Endodermal cell (in vitro differentiated cells): ENCODE results near the gene MYL4. TPM values are rescaled to one million over a fixed set of nuclear protein-coding genes. Genes with fewer than 3 reads are reported as not detected.
"Not testable (repeated sequence)": the region's sequence is repeated elsewhere in the genome, so short reads cannot be mapped to it uniquely, and the experiment has no call there.

Experiments used
- DNase-seq: peaks from one replicate; pipeline ENCODE4 v3.0.0-alpha.2; 2017
- H3K27ac ChIP-seq: 2 replicates; pipeline ENCODE4 v1.5.1; 2013; ENCODE audit warnings: mild to moderate bottlenecking, low read depth, low read length, moderate library complexity
- H3K27me3 ChIP-seq: 2 replicates; pipeline ENCODE4 v1.6.1; 2013; ENCODE audit warnings: mild to moderate bottlenecking, low read length, moderate library complexity; ENCODE audit not compliant: insufficient read depth, control insufficient read depth, poor library complexity, severe bottlenecking
- H3K36me3 ChIP-seq: 2 replicates; pipeline ENCODE4 v1.7.0; 2013; ENCODE audit warnings: mild to moderate bottlenecking, low read length, moderate library complexity; ENCODE audit not compliant: control insufficient read depth, insufficient read depth
- H3K4me1 ChIP-seq: one replicate; pipeline ENCODE4 v1.7.0; 2013; ENCODE audit warnings: low read length; ENCODE audit not compliant: control insufficient read depth, insufficient read depth
- H3K4me3 ChIP-seq: 2 replicates; pipeline ENCODE4 v1.5.1; 2013; ENCODE audit warnings: mild to moderate bottlenecking, low read length, moderate library complexity
- H3K9ac ChIP-seq: 2 replicates; pipeline ENCODE4 v1.6.1; 2013; ENCODE audit warnings: mild to moderate bottlenecking, low read length, moderate library complexity; ENCODE audit not compliant: poor library complexity, severe bottlenecking; ENCODE audit errors: extremely low read depth
- H3K9me3 ChIP-seq: 2 replicates; pipeline ENCODE4 v1.6.1; 2013; ENCODE audit warnings: mild to moderate bottlenecking, low read length, moderate library complexity; ENCODE audit not compliant: control insufficient read depth
- H3K27ac Mint-ChIP-seq: 2 replicates; pipeline ENCODE4 v1.8.0; 2020; ENCODE audit warnings: mixed read lengths
- H3K27me3 Mint-ChIP-seq: 2 replicates; pipeline ENCODE4 v1.8.0; 2021; ENCODE audit warnings: mild to moderate bottlenecking, mixed read lengths; ENCODE audit not compliant: insufficient read depth
- H3K36me3 Mint-ChIP-seq: 2 replicates; pipeline ENCODE4 v1.8.0; 2020; ENCODE audit warnings: low read depth, mixed read lengths
- H3K4me1 Mint-ChIP-seq: 2 replicates; pipeline ENCODE4 v1.8.0; 2020; ENCODE audit warnings: mixed read lengths
- H3K4me3 Mint-ChIP-seq: 2 replicates; pipeline ENCODE4 v1.8.0; 2020; ENCODE audit warnings: mild to moderate bottlenecking, moderate library complexity, mixed read lengths
- H3K9me3 Mint-ChIP-seq: 2 replicates; pipeline ENCODE4 v1.8.0; 2020; ENCODE audit warnings: mild to moderate bottlenecking, mixed read lengths
- CTCF ChIP-seq: fragments of 200-600 bp; sonication (generic); conservative IDR thresholded peaks from 2 replicates; pipeline ENCODE4 v1.5.0; 2021; ENCODE audit warnings: antibody characterized with exemption, mild to moderate bottlenecking
- WGBS, 2 experiments: methylation state at CpG; one replicate each; pipeline versions ENCODE4 v1.1.5 to v1.1.7; 2013; ENCODE audit warnings: missing lambda C conversion rate in 2 of 2, mixed read lengths in 1 of 2; ENCODE audit not compliant: insufficient coverage in 1 of 2, insufficient read length in 1 of 2; 5-methylcytosine and 5-hydroxymethylcytosine counted together
- total RNA-seq, 2 donors: library from RNA; stranded (reverse); fragmentation: NEBNext Ultra II Directional in 1 of 2; extraction: Animal tissue kit (Norgen Biotek cat#: 25700) in 1 of 2; gene quantifications; 2 replicates in 1 of 2; 3 replicates in 1 of 2; pipeline ENCODE4 v1.2.1, GENCODE V29; 2021

Gene MYL4
- total RNA-seq, 2 donors from 2014 or later = 15.5 to 20.0 TPM

DNA sequence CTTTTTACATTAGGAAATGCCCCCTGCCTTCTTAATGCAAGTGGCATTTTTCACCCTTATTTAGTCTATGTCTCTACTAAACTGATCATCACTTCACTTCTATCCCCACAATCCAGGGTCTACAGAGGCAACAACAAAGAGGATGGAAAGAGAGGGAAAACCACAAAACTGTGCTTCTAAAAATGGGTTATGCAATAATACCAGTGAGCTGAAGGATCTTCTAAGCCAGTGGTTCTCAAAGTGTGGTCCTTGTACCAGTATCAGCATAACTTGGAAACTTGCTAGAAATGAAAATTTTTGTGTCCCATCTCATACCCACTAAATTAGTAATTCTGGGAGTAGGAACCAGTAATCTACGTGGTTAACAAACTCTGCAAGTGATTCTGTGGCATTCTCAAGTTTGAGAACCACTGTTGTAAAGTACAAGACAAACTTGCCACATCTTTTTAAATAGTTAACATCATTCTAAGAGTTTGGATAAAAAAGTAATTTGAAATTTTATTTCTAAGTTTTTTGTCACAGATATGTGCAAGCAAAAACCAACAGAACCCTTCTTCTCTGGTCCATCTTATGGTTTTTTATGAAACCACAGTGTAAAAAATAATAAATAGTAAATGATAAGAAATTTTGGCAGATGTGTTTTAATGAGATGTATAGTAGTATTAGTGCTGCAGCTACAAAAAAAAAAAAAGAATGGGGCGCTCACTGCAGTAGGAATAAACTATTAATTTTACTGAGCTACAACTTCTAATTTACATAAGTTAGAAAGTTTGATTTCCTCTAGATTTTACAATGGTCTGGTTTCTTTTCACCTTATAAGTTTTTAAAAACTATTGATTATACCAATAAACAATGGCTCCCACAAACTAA, 36.2 kb upstream of the MYL4 start:
- Mint-ChIP-seq H3K9me3 (no peaks in the 10 kb centered on the region), H3K4me1 (peaks cover 11% of the 10 kb centered on the region), H3K4me3 (no peak overlapping the region), H3K36me3 (peaks cover 45% of the 10 kb centered on the region), H3K27me3 (no peaks in the 10 kb centered on the region), H3K27ac (no peak overlapping the region)
- Histone ChIP-seq H3K9ac (no peak overlapping the region), H3K36me3 (peaks cover 90% of the 10 kb centered on the region), H3K9me3 (peaks cover 23% of the 10 kb centered on the region), H3K27me3 (no peaks in the 10 kb centered on the region), H3K27ac (no peak overlapping the region), H3K4me1 (peaks cover 6% of the 10 kb centered on the region), H3K4me3 (no peak overlapping the region)
- 88% methylated on average over 1 of the region's 2 CpGs; no CpG with 5 or more reads in 1 of the 2 experiments for WGBS, 2 experiments
- no peak for DNase-seq
- TF ChIP-seq CTCF = no peak

GRCh38 chr17:47174823-47175222, 34.3 kb upstream of the MYL4 start:
- H3K9me3 ChIP-seq = peaks cover 12% of the 10 kb centered on the region
- H3K27me3 Mint-ChIP-seq, DNase-seq, H3K27ac ChIP-seq, H3K9me3 Mint-ChIP-seq, H3K9ac ChIP-seq, H3K27ac Mint-ChIP-seq, H3K4me3 Mint-ChIP-seq, H3K27me3 ChIP-seq, H3K4me3 ChIP-seq, H3K4me1 Mint-ChIP-seq, H3K4me1 ChIP-seq: not testable (repeated sequence)
- H3K36me3 ChIP-seq = peaks cover 85% of the 10 kb centered on the region
- H3K36me3 Mint-ChIP-seq = peaks cover 37% of the 10 kb centered on the region
- WGBS, 2 experiments = 92 to 100% methylated on average over 8 of the region's 8 CpGs

DNA sequence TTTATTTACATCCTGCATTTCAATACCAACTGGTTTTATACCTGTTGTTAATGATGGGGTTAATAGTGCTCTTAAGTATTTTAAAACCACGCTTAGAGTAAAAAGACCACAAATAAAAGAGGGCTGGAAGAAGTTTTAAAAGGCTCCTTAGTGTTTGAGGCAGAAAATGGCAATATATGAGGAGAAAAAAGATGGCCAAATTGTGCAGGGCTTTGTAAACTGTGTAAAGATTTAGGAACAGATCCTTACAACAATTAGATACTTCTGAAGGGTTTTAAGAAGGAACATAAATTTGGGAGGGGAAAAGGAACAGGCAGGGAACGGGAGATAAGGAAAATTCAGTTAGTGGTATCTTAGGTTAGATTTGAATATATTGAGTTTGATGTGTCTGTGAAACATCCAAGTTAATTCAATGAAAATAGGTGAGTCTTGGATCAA, 32.7 kb upstream of the MYL4 start:
- no peaks in the 10 kb centered on the region for H3K9me3 Mint-ChIP-seq
- H3K4me3 ChIP-seq = no peak overlapping the region
- H3K27ac ChIP-seq = no peak overlapping the region
- no peaks in the 10 kb centered on the region for H3K4me1 ChIP-seq
- WGBS, 2 experiments = 91 to 100% methylated on average over 1 to 2 of the region's 2 CpGs
- H3K4me3 Mint-ChIP-seq = no peak overlapping the region
- H3K4me1 Mint-ChIP-seq = peaks cover 8% of the 10 kb centered on the region
- TF ChIP-seq CTCF = no peak
- H3K9me3 ChIP-seq = no peaks in the 10 kb centered on the region
- H3K36me3 ChIP-seq = peaks cover 79% of the 10 kb centered on the region
- H3K27ac Mint-ChIP-seq = no peak overlapping the region
- peaks cover 31% of the 10 kb centered on the region for H3K36me3 Mint-ChIP-seq
- no peaks in the 10 kb centered on the region for H3K27me3 Mint-ChIP-seq
- no peaks in the 10 kb centered on the region for H3K27me3 ChIP-seq
- DNase-seq = no peak
- H3K9ac ChIP-seq = no peak overlapping the region
